Endodermal cell (in vitro differentiated cells): ENCODE results near the gene SYT2. TPM values are rescaled to one million over a fixed set of nuclear protein-coding genes. Genes with fewer than 3 reads are reported as not detected.
"Not testable (repeated sequence)": the region's sequence is repeated elsewhere in the genome, so short reads cannot be mapped to it uniquely, and the experiment has no call there.

ENCODE experiments used
- DNase-seq: peaks from one replicate; pipeline ENCODE4 v3.0.0-alpha.2; 2017
- H3K27ac ChIP-seq: 2 replicates; pipeline ENCODE4 v1.5.1; 2013; ENCODE audit warnings: mild to moderate bottlenecking, low read depth, low read length, moderate library complexity
- H3K27me3 ChIP-seq: 2 replicates; pipeline ENCODE4 v1.6.1; 2013; ENCODE audit warnings: mild to moderate bottlenecking, low read length, moderate library complexity; ENCODE audit not compliant: insufficient read depth, control insufficient read depth, poor library complexity, severe bottlenecking
- H3K36me3 ChIP-seq: 2 replicates; pipeline ENCODE4 v1.7.0; 2013; ENCODE audit warnings: mild to moderate bottlenecking, low read length, moderate library complexity; ENCODE audit not compliant: control insufficient read depth, insufficient read depth
- H3K4me1 ChIP-seq: one replicate; pipeline ENCODE4 v1.7.0; 2013; ENCODE audit warnings: low read length; ENCODE audit not compliant: control insufficient read depth, insufficient read depth
- H3K4me3 ChIP-seq: 2 replicates; pipeline ENCODE4 v1.5.1; 2013; ENCODE audit warnings: mild to moderate bottlenecking, low read length, moderate library complexity
- H3K9ac ChIP-seq: 2 replicates; pipeline ENCODE4 v1.6.1; 2013; ENCODE audit warnings: mild to moderate bottlenecking, low read length, moderate library complexity; ENCODE audit not compliant: poor library complexity, severe bottlenecking; ENCODE audit errors: extremely low read depth
- H3K9me3 ChIP-seq: 2 replicates; pipeline ENCODE4 v1.6.1; 2013; ENCODE audit warnings: mild to moderate bottlenecking, low read length, moderate library complexity; ENCODE audit not compliant: control insufficient read depth
- H3K27ac Mint-ChIP-seq: 2 replicates; pipeline ENCODE4 v1.8.0; 2020; ENCODE audit warnings: mixed read lengths
- H3K27me3 Mint-ChIP-seq: 2 replicates; pipeline ENCODE4 v1.8.0; 2021; ENCODE audit warnings: mild to moderate bottlenecking, mixed read lengths; ENCODE audit not compliant: insufficient read depth
- H3K36me3 Mint-ChIP-seq: 2 replicates; pipeline ENCODE4 v1.8.0; 2020; ENCODE audit warnings: low read depth, mixed read lengths
- H3K4me1 Mint-ChIP-seq: 2 replicates; pipeline ENCODE4 v1.8.0; 2020; ENCODE audit warnings: mixed read lengths
- H3K4me3 Mint-ChIP-seq: 2 replicates; pipeline ENCODE4 v1.8.0; 2020; ENCODE audit warnings: mild to moderate bottlenecking, moderate library complexity, mixed read lengths
- H3K9me3 Mint-ChIP-seq: 2 replicates; pipeline ENCODE4 v1.8.0; 2020; ENCODE audit warnings: mild to moderate bottlenecking, mixed read lengths
- CTCF ChIP-seq: fragments of 200-600 bp; sonication (generic); conservative IDR thresholded peaks from 2 replicates; pipeline ENCODE4 v1.5.0; 2021; ENCODE audit warnings: antibody characterized with exemption, mild to moderate bottlenecking
- WGBS, 2 experiments: methylation state at CpG; one replicate each; pipeline versions ENCODE4 v1.1.5 to v1.1.7; 2013; ENCODE audit warnings: missing lambda C conversion rate in 2 of 2, mixed read lengths in 1 of 2; ENCODE audit not compliant: insufficient coverage in 1 of 2, insufficient read length in 1 of 2; 5-methylcytosine and 5-hydroxymethylcytosine counted together
- total RNA-seq, 2 donors: library from RNA; stranded (reverse); fragmentation: NEBNext Ultra II Directional in 1 of 2; extraction: Animal tissue kit (Norgen Biotek cat#: 25700) in 1 of 2; gene quantifications; 2 replicates in 1 of 2; 3 replicates in 1 of 2; pipeline ENCODE4 v1.2.1, GENCODE V29; 2021

SYT2 gene
- total RNA-seq, 2 donors from 2014 or later = 2.9 to 4.4 TPM

- Histone ChIP-seq H3K9me3 (no peaks in the 10 kb centered on the region), H3K4me3 (no peak overlapping the region), H3K9ac (no peak overlapping the region), H3K27me3 (peaks cover 11% of the 10 kb centered on the region), H3K4me1 (no peaks in the 10 kb centered on the region), H3K36me3 (no peaks in the 10 kb centered on the region), H3K27ac (no peak overlapping the region)
- TF ChIP-seq CTCF = no peak
- Mint-ChIP-seq H3K4me3 (no peak overlapping the region), H3K4me1 (peaks cover 12% of the 10 kb centered on the region), H3K9me3 (no peaks in the 10 kb centered on the region), H3K27ac (no peak overlapping the region), H3K27me3 (peaks cover 18% of the 10 kb centered on the region), H3K36me3 (no peaks in the 10 kb centered on the region)
- 90% methylated on average over 2 of the region's 2 CpGs; no CpG with 5 or more reads in 1 of the 2 experiments for WGBS, 2 experiments
- DNase-seq = no peak
These were observed 6.4 kb upstream of the SYT2 start for GRCh38 chr1:202716654-202717053.

- H3K36me3 Mint-ChIP-seq, H3K27ac ChIP-seq, H3K9ac ChIP-seq, H3K4me1 ChIP-seq, H3K9me3 ChIP-seq, H3K4me3 Mint-ChIP-seq, H3K9me3 Mint-ChIP-seq, DNase-seq, H3K4me3 ChIP-seq, H3K27ac Mint-ChIP-seq, H3K36me3 ChIP-seq: not testable (repeated sequence)
- H3K27me3 ChIP-seq = peaks cover 36% of the 10 kb centered on the region
- H3K27me3 Mint-ChIP-seq = peaks cover 42% of the 10 kb centered on the region
- WGBS, 2 experiments = 93 to 100% methylated on average over 1 of the region's 1 CpG
- peaks cover 14% of the 10 kb centered on the region for H3K4me1 Mint-ChIP-seq
These were observed 3.9 kb upstream of the SYT2 start for GRCh38 chr1:202714202-202714601.

GRCh38 chr1:202713110-202713509, 2.9 kb upstream of the SYT2 start:
- peaks cover 53% of the 10 kb centered on the region for H3K27me3 Mint-ChIP-seq
- H3K27ac Mint-ChIP-seq = no peak overlapping the region

More at GRCh38 chr1:202713110-202713509, 2.9 kb upstream of the SYT2 start:
- no peak for TF ChIP-seq CTCF
- no peaks in the 10 kb centered on the region for H3K9me3 Mint-ChIP-seq
- no peak for DNase-seq
- H3K9ac ChIP-seq = no peak overlapping the region
- WGBS, 2 experiments = 61 to 89% methylated on average over 2 to 4 of the region's 4 CpGs
- H3K4me1 ChIP-seq = no peaks in the 10 kb centered on the region
- H3K27ac ChIP-seq = no peak overlapping the region
- H3K36me3 ChIP-seq = no peaks in the 10 kb centered on the region
- H3K9me3 ChIP-seq = no peaks in the 10 kb centered on the region
- no peaks in the 10 kb centered on the region for H3K36me3 Mint-ChIP-seq
- H3K4me3 Mint-ChIP-seq = no peak overlapping the region
- peaks cover 16% of the 10 kb centered on the region for H3K4me1 Mint-ChIP-seq
- peaks cover 47% of the 10 kb centered on the region for H3K27me3 ChIP-seq
- no peak overlapping the region for H3K4me3 ChIP-seq
